Measurements from ENCODE around the gene ADCY10.

ADCY10 gene

DNA sequence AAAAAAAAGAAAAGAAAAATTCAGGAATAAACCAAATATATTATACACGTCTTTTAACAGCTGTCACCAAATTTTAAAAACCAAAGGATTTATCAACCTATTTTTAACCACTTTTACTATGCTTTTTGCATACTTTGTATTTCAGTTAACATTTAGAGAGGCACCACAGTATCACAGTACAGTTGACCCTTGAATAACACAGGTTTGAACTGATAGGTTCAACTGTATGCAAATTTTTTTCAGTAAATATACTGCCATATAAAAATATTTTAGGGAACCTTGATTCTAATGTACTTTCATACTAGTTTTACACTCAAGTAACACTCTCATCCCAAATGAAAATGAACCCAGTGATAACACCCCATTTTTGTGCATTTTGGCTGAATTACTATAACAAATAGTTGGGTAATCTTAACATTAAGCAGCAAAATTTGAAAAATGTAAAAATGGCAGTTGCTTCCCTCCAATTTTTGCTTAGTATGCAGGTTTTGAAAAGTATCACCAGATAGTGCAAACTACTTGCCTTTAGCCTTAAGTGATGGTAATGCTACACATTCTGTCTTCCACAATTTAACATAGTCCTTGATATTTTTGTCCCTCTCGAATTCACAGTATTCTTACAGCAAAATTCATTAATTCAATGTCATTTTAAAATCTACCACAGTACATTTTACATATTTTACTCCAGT lies 10.8 kb upstream of the ADCY10 start:
- ATAC-seq, result no peak
- TF ChIP-seq ZNF70 (CRISPR knock-in tag; IDR thresholded peaks at IDR 0.05) (no peak), ESRRG (CRISPR knock-in tag; IDR thresholded peaks at IDR 0.05) (no peak), TOX (CRISPR knock-in tag; IDR thresholded peaks at IDR 0.05; ENCODE audit: borderline replicate concordance) (no peak), ZC3H10 (CRISPR knock-in tag; IDR thresholded peaks at IDR 0.05) (no peak), PATZ1 (CRISPR knock-in tag; IDR thresholded peaks at IDR 0.05; ENCODE audit: borderline replicate concordance) (no peak), SNAI2 (CRISPR knock-in tag; IDR thresholded peaks at IDR 0.05) (no peak)

DNA sequence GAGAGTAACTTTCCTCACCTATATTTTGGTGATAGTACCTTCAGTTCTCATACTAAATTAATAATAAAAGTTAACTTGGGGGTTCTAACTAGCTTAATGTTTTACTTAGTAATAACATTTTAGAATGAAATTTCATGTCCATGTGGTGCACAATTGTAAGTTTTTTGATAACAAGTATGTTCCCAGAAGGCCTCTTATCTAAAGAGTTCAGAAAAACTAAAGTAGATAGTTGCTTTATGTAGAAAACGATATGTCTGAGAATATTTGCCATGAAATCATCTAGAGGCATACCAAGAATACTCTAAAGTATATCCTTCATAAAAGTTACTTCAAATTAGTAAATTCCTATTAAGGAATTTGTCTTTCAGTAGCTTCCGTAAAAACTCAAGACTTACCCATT lies 10.2 kb upstream of the ADCY10 start:
- TF ChIP-seq, protein P1, sequence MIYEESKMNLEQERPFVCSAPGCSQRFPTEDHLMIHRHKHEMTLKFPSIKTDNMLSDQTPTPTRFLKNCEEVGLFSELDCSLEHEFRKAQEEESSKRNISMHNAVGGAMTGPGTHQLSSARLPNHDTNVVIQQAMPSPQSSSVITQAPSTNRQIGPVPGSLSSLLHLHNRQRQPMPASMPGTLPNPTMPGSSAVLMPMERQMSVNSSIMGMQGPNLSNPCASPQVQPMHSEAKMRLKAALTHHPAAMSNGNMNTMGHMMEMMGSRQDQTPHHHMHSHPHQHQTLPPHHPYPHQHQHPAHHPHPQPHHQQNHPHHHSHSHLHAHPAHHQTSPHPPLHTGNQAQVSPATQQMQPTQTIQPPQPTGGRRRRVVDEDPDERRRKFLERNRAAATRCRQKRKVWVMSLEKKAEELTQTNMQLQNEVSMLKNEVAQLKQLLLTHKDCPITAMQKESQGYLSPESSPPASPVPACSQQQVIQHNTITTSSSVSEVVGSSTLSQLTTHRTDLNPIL (CRISPR knock-in tag; IDR thresholded peaks at IDR 0.05; ENCODE audit: low read depth), result no peak
- TF ChIP-seq ZNF565 (CRISPR knock-in tag; conservative IDR thresholded peaks at IDR 0.05; ENCODE audit: low read depth), result no peak
- no peak for TF ChIP-seq OSR1 (CRISPR knock-in tag; IDR thresholded peaks at IDR 0.05)
- TF ChIP-seq BACH2 (CRISPR knock-in tag; IDR thresholded peaks at IDR 0.05; ENCODE audit: borderline replicate concordance), result no peak
- TF ChIP-seq, protein P2, sequence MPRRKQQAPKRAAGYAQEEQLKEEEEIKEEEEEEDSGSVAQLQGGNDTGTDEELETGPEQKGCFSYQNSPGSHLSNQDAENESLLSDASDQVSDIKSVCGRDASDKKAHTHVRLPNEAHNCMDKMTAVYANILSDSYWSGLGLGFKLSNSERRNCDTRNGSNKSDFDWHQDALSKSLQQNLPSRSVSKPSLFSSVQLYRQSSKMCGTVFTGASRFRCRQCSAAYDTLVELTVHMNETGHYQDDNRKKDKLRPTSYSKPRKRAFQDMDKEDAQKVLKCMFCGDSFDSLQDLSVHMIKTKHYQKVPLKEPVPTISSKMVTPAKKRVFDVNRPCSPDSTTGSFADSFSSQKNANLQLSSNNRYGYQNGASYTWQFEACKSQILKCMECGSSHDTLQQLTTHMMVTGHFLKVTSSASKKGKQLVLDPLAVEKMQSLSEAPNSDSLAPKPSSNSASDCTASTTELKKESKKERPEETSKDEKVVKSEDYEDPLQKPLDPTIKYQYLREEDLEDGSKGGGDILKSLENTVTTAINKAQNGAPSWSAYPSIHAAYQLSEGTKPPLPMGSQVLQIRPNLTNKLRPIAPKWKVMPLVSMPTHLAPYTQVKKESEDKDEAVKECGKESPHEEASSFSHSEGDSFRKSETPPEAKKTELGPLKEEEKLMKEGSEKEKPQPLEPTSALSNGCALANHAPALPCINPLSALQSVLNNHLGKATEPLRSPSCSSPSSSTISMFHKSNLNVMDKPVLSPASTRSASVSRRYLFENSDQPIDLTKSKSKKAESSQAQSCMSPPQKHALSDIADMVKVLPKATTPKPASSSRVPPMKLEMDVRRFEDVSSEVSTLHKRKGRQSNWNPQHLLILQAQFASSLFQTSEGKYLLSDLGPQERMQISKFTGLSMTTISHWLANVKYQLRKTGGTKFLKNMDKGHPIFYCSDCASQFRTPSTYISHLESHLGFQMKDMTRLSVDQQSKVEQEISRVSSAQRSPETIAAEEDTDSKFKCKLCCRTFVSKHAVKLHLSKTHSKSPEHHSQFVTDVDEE (CRISPR knock-in tag; IDR thresholded peaks at IDR 0.05), result no peak
- TF ChIP-seq SNAI2 (CRISPR knock-in tag; IDR thresholded peaks at IDR 0.05), result no peak
- TF ChIP-seq CSRNP3 (CRISPR knock-in tag; IDR thresholded peaks at IDR 0.05), result no peak
- no peak for TF ChIP-seq CSDC2 (CRISPR knock-in tag; IDR thresholded peaks at IDR 0.05)
- no peak for TF ChIP-seq GLIS3 (CRISPR knock-in tag; IDR thresholded peaks at IDR 0.05)
- no peak for TF ChIP-seq ZNF70 (CRISPR knock-in tag; IDR thresholded peaks at IDR 0.05)
- TF ChIP-seq ESRRG (CRISPR knock-in tag; IDR thresholded peaks at IDR 0.05), result no peak
- no peak for TF ChIP-seq ZC3H10 (CRISPR knock-in tag; IDR thresholded peaks at IDR 0.05)
- TF ChIP-seq ZFP3 (CRISPR knock-in tag; IDR thresholded peaks at IDR 0.05), result no peak
- no peak for TF ChIP-seq RARB (CRISPR knock-in tag; IDR thresholded peaks at IDR 0.05)
- no peak for TF ChIP-seq TCF4 (CRISPR knock-in tag; IDR thresholded peaks at IDR 0.05; ENCODE audit: borderline replicate concordance)
- TF ChIP-seq ZFP30 (CRISPR knock-in tag; IDR thresholded peaks at IDR 0.05), result no peak
- ATAC-seq, result no peak

GRCh38 chr1:167923324-167924056 lies 9.6 kb upstream of the ADCY10 start:
- ATAC-seq, result no peak

More at GRCh38 chr1:167923324-167924056, 9.6 kb upstream of the ADCY10 start:
- TF ChIP-seq, protein P2 (CRISPR knock-in tag; IDR thresholded peaks at IDR 0.05), result no peak
- TF ChIP-seq TOX (CRISPR knock-in tag; IDR thresholded peaks at IDR 0.05; ENCODE audit: borderline replicate concordance), result no peak
- no peak for TF ChIP-seq GLIS3 (CRISPR knock-in tag; IDR thresholded peaks at IDR 0.05)
- TF ChIP-seq SNAI2 (CRISPR knock-in tag; IDR thresholded peaks at IDR 0.05), result no peak
- no peak for TF ChIP-seq ZNF70 (CRISPR knock-in tag; IDR thresholded peaks at IDR 0.05)
- TF ChIP-seq RARB (CRISPR knock-in tag; IDR thresholded peaks at IDR 0.05), result no peak
- no peak for TF ChIP-seq ZFP30 (CRISPR knock-in tag; IDR thresholded peaks at IDR 0.05)
- TF ChIP-seq POU6F1 (CRISPR knock-in tag; IDR thresholded peaks at IDR 0.05; ENCODE audit: borderline replicate concordance, low read depth), result no peak
- TF ChIP-seq TCF4 (CRISPR knock-in tag; IDR thresholded peaks at IDR 0.05; ENCODE audit: borderline replicate concordance), result no peak
- no peak for TF ChIP-seq PPARA (CRISPR knock-in tag; IDR thresholded peaks at IDR 0.05; ENCODE audit: borderline replicate concordance)
- no peak for TF ChIP-seq CSDC2 (CRISPR knock-in tag; IDR thresholded peaks at IDR 0.05)
- TF ChIP-seq, protein P1 (CRISPR knock-in tag; IDR thresholded peaks at IDR 0.05; ENCODE audit: low read depth), result no peak

All from SK-N-SH treated with all-trans-retinoic acid at 6 μM for 48 hours (cell line).